ENCODE data around the gene GNL2.

GRCh38 chr1:37574834-37575480, 20.8 kb downstream of the GNL2 start:
- TF ChIP-seq POLR2A (IDR thresholded peaks at IDR 0.05; ENCODE audit: extremely low read depth, insufficient read length), result no peak
- TF ChIP-seq, protein P1, sequence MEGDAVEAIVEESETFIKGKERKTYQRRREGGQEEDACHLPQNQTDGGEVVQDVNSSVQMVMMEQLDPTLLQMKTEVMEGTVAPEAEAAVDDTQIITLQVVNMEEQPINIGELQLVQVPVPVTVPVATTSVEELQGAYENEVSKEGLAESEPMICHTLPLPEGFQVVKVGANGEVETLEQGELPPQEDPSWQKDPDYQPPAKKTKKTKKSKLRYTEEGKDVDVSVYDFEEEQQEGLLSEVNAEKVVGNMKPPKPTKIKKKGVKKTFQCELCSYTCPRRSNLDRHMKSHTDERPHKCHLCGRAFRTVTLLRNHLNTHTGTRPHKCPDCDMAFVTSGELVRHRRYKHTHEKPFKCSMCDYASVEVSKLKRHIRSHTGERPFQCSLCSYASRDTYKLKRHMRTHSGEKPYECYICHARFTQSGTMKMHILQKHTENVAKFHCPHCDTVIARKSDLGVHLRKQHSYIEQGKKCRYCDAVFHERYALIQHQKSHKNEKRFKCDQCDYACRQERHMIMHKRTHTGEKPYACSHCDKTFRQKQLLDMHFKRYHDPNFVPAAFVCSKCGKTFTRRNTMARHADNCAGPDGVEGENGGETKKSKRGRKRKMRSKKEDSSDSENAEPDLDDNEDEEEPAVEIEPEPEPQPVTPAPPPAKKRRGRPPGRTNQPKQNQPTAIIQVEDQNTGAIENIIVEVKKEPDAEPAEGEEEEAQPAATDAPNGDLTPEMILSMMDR (IDR thresholded peaks at IDR 0.05; ENCODE audit: low read depth, low read length), result no peak
- TF ChIP-seq MYC (IDR thresholded peaks at IDR 0.05; ENCODE audit: low read depth, low read length), result no peak
- TF ChIP-seq MAX (IDR thresholded peaks at IDR 0.05; ENCODE audit: low read depth, low read length), result no peak
